Pulmonary artery endothelial cell (primary cell): ENCODE results near the gene THADA. TPM values are rescaled to one million over a fixed set of nuclear protein-coding genes. Genes with fewer than 3 reads are reported as not detected.
"Not testable (repeated sequence)": the region's sequence is repeated elsewhere in the genome, so short reads cannot be mapped to it uniquely, and the experiment has no call there.

Experiments used
- DNase-seq: peaks from one replicate; pipeline ENCODE4 v3.0.0-alpha.2; 2011; ENCODE audit warnings: low read depth, low spot score
- total RNA-seq: library from RNA; depleted of rRNA; stranded (reverse); fragments of >200 nt; gene quantifications from 2 replicates; pipeline ENCODE4 v1.2.3, GENCODE V29; 2014

Gene THADA
- total RNA-seq, 1 donor from 2014 or later: 22.7 TPM

DNA sequence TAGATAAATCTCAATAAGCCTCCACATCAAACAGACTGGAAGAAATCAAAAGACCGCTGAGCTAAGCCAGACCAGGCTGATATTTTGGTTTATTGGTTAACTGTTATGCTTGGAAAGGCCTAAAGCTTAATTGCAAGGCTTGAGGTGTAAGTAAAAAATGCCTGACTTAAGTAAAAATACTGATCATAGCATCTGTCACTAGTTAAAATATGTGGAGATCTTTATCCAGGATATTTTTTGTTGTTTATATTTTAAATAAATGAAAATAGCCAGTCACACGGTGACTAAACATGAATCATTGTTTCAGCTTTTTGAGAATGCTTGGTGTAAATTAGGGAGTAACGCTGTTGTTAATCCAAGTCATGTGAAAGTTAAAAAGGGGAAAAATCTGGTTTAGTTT is 127.9 kb downstream of the THADA start:
- no peak for DNase-seq

DNA sequence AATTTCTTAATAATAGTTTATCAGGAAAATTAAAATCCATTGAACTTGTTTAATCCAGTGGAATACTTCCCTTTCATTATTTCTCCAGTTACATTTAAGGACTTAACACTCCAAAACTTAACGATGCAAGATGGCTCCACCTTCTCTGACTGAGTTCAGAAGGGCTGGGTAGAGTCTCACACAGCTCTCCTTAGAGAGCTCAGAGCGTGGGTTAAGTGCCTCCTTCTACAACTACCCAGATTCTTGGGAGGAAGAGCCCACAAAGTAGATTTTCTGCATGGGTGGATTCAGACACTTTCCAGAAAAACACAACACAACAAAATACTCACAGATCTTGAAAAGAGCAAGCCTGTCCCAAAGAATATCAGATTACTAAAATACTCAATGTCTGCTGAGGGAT is 130.6 kb downstream of the THADA start:
- DNase-seq: no peak

DNA sequence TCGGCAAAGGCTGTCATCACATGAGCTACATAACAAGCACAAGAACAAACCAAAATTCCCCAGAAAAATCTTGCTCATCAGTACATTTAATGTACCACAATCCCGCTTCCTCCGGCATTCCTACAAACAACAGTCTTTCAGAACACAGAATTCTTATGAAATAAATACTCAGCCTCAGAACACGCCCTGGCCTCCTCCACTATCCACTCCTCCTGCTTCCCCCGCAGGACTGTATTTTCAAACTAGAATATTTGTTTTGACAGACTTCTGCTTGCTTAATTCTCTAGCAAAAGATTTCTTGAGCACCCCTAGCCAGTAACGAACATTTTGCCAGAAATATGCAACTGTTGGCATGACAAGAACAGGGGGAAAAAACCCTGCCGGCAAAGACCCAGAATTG is 131.2 kb downstream of the THADA start:
- no peak for DNase-seq

DNA sequence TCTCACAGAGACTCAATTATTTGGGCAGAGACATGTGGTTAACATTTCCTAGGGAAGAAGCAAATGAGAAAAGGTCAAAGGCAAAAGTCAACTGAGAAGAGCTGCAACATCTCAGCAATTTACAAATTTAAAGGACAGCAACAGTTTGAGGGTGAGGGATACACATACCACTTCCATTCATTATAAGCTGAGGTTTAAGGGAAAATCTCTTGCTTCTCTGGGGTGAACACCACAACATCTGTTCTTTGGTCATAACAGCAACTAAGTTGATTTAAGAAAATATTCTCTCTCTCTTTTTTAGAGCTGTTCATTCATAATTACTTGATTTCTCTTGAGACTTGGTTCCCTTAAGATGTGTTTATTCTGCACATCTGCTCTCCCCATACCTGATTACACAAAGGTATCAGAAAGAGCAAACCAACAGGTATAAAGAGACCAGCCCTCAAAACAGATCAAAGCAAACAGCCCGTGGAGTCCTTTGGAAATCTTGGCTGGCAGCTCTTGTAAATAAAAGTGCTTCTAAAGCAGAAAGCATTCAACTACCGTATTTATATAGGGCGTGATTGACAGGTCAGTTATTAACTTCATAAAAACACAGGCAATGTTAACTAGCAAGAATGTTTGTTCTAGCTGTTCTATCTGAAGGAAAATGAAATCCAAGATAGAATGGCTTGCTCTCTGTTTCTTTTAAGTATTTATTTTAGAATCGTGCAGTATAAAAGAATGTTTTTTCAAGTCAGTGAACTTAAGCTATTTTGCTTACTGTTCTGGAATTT is 132.8 kb downstream of the THADA start:
- no peak for DNase-seq

DNA sequence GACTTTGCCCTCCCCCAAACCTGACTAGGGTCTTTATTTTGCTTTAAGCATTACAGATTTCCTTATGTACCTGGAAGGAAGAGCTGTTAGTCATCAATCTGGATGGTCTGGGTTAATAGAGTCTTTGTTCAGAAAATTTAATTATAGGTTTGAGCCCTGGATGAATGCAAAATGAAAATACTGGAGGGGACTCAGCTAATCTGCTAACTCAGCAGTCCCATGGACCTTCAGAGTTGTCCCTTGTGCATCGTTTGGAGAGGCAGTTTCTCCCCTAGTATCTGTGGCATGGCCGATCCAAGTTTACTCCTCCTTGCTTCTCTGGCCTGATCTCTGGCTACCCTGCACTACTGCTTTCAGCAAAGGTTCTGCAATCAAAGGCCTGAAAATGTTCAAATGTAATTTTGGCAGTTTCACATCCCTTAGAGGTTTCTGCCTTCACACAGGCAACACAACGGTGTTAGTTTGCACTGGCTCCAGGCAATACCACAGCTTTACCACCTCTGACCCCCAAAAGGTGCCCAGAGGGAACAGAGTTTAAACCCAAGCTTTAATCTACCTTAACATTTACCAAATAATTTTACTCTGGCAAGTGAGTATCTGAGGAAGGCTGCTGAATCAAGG is 134.3 kb downstream of the THADA start:
- no peak for DNase-seq

DNA sequence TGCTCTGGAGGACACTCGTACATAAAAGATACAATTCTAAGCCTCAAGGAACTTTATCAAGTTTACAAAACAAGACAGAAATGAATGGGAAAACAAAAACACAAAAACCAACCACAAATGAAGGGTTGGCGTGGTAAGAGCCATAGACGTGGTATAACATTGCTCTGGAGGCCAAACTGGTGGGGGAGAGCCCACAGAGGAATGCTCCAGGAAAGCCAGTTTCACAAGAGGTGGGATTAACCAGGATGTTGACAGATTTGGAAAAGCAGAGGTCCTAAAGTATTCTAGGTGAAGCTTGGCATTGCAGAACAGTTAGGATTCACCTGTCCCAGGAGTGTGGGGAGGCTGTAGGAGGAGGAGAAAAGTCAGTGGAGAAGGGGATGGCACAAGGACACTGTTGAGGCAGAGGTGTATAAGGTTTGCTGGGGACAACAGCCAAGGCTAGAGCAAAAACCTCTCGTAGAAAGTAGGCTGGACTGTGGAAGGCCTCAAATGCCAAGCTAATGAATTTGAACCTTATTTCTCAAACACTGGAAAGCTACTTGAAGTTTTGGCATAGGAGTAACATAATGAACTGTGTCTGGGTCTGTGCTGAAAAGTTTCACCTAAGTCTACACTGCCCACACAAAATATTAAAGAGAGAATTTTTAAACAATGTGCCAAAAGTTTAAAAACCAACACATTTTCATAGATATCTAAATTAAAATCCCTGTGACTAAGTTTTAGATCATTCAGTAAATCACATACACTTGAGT is 135.1 kb downstream of the THADA start:
- DNase-seq: no peak

DNA sequence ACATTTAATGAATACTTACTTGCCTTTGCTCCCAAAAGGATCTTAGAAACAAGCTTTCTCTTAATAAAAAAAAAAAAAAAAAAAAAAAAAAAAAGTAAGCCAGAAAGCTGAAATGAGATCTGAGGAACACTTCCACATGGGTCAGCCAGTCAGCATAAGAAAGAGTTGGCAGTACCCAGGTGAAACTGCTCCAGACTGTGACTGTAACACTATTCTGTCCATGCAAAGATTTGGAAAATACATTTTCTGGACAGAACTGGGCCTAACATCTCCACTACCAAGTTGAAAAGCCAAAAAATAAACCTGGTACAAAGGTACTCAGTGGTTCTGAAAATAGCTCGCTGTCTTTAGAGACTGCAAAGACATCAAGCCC is 135.7 kb downstream of the THADA start:
- no peak for DNase-seq

DNA sequence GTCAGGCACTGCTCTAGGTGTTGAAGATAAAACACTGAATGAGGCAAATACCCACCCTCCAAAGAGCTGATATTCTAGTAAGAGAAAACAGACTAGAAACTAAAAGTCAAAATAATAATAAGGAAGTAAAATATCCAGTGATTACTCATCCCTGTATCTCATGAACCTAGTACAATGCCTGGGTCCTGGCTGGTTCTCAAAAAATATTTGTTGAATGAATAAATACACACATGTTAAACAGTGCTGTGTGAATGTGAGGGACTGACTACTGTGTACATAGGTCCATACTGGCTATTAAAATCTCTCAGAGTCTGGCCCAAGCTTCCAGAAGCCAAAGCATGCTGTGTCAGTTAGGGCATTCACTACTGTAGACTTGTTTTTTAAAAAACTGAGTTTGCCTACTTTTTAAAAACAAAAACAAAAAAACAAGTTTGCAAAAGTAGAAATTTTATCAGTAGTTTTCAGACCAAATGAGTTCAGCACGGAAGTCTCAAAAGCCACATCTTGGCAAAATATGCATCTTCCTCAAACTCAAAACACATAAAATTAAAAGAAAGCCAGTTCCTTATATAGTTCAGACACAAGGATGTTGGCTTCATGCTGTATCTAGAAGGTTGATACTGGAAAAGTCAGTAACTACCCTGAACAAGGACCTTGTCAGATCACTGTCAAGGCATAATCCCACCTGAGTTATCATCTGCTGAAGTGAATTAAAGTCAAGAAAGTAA is 136.2 kb downstream of the THADA start:
- DNase-seq: no peak

DNA sequence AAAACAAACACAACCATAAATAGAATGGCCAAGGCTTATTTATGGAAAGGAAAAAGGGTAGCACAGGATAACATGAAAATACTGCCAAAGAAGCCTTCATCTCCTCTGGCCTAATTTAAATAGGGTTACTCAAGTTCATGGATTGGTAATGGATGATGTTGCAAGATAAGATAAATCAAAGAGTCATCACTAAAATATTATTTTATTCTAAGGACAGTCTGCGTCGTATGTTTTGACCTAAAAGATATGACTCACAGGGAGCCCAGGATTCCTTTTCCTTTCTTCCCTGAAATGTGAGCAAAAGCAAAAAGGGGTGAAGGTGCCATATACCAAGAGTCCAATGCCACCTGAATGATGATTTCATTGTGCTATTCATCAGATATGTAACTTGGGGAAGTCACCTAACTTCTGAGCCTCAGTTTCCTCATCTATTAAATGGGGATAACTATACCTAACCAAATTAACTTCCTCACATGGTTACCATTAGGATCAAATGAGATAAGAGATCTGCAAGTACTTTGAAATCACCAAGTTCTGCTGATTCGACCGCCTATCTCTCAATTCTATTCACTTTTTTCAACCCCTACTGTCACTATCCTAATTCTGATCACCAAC is 137.7 kb downstream of the THADA start:
- DNase-seq: no peak

DNA sequence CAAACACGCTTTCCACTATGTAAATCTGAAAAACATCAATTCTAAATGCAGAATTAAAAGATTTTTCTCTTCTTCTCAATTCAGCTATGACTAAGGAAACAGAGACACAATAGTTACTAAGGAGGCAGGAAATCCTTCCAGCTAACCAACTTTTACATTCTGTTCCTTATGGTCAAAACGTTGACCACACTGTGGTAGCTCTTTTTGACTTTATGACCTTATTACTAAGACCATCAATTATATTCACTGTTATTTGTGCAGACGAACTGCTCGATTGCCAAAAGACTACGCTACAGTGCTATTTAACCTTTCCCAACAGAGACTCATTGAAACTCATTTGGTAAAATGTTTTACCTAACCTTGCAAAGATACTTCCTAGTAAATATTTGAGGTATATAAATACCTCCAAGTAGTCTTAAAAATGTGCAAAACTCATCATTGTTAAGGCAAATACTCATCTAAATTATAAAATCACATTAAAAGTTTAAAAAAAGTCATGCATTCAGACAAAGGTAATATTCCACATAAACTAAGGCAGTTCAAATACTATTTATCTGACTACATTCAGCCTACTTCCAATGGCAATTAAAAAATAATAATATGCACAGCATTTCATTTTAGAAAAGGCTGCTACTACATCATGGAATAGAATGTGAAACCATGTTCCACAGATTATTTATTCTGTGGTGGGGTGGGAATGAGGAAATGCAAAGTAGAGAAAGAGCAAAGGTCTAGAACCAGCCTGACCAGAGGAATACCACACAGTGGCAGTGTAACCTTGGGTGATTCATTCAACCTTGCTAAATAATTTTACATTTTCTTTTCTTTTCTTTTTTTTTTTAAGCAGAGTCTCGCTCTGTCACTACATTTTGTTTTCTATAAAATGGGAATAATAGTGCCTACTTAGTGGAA is 139.9 kb downstream of the THADA start:
- peak; percentile 74 for DNase-seq

DNA sequence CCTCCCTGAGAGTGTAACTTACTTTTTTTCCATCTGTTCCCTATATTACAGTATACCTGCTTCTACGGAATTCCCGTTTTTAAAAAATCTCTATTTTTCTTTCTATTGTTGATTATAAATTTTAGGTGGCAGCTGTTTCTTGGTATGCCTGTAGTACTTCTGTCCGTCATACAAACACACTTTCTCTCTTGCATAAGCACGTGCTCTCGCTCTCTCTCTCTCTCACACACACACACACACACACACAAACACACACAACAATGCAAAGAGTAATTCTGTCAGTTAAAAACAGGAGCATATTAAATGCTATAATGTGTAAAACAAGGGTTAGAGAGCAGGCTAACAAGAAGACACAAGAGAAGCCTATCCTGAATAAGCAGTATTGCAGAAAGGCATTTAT is 140.5 kb downstream of the THADA start:
- DNase-seq: no peak

DNA sequence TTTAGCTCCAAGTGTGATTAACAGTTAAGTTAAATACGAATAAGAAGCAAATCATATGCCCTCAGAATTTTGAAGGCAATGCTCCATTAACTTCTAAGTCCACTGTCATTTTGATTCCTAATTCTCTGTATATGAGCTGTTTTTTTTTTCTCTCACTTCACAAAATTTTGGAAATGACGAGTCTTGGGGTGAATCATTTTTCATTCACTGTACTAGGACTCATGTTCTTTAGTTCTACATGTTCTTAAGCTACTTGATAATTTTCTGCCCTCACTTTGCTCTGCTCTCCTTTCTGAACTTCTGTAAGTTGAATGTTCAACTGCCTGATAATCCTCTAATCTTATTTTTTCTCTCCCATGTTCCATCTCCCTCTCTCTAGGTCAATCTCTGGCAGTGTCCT is 141.0 kb downstream of the THADA start:
- DNase-seq: no peak

DNA sequence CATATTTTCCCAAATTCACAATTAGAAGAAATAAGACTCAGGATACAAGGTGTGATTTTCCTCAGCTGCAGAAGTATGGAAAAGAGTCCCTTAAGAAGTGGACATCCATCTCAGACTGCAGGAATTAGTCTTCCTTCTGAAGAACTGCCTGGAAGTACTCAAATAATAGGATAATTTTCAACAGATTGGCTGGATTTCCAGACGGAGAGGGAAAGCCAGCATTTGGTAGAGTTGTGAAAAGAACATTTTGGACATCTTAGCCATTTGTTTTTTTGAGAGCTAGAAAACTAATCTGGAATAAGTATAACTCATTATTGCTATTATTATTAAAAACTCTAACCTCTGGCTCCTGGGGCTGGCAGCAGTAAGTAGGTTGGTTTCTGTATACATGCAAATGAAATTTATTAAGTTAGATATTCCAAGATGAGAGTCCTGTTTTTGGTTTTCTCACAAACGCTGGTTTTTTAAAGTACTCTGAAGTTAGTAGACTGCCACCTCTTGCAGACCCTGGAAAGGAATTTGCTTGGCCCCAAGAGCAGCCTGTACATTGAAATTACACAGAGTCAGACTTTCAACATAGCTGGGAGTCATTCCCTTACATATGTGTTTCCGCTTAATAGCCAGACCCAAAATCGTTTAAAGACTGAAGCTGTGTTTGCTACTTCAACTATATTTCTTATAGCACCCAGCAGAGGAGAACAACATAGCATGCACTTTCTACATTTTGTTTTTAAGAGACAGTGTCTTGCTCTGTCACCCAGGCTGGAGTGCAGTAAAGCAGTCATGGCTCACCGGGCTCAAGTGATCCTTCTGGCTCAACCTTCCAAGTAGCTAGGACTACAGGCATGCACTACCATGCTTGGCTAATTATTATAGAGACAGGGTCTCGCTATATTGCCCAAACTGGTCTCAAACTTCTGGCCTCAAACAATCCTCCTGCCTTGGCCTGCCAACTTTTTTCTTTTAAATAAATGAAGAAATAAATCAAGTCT is 142.4 kb downstream of the THADA start:
- DNase-seq: no peak

DNA sequence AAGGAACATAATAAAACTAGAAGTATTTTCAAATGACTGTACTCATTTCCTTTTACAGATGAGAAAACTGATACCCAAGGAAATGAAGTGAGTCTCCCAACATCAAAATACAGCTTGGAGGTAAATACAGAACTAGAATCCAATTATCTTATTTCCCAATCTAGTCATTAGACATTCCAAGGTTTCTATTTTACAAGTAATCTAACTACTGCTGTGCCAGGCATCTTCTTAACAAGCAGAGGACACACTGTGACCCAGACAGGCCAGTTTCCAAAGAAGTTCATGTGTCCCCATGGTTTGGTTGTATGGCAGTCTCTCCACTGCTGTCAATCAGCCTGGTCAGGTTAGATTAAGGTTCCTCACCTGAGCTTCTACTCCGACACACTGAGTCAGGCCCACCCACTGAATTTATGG is 143.5 kb downstream of the THADA start:
- DNase-seq: no peak

DNA sequence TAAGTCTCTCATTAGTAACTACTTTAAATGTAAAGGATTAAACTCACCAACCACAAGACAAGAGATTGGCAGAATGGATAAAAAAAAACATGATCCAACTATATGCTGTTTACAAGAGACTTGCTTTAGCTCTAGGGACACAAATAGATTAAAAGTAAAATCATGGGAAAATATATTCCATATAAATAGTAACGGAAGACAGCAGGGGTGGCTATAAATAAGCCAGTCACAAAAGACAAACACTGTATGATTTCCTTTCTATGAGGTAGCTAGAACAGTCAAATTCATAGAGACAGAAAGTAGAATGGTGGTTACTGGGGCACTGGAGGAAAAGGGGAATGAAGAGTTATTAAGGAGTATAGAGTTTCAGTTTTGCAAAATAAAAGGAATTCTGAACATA is 145.2 kb downstream of the THADA start:
- DNase-seq: no peak

DNA sequence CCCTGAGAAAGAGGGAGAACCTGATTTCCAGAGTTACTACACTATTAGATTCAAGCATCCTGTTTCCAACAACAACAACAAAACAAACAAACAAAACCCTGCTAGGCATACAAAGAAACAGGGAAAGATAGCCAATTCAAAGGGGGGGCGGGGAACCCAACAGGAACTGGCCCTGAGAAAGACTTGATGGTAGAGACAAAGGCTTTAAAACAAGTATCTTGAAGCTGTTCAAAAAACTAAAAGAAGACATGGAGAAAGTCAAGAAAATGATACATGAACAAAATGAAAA is 147.1 kb downstream of the THADA start:
- no peak for DNase-seq

DNA sequence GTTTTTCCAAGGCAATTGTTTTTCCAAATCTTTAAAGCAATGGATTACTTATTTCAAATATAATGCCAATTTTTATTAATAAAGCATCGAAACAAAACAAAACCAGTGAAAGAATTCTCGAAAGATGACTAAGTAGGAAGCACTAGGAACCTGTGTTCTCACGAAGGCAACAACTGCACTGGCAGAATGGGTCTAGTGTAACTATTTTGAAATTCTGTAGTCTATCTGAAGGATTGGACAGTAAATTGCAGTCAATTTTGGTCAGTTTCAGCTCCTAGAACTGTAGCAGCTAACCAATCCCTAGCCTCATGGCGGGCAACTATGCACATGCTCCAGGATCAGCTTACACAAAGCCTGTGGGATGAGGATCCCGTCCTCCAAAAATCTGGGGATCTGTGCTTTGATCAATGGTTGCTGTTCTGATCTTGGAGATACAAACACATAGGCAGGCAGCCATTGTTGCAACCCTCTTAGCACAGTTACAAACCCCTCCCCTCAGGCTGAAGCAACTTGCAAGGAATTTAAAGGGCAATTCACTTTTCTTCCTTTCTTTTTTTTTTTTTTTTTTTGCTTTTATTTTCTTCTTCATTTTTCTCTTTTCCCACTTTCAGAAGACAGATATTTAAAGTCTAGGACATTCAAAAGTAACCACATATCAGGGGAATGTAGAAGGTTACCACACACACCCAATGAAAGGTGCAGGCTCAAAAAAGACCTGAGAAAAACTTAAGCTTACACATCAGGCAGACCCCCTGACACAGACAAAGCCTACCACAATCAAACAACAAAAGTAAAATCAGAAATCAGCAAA is 147.6 kb downstream of the THADA start:
- no peak for DNase-seq

DNA sequence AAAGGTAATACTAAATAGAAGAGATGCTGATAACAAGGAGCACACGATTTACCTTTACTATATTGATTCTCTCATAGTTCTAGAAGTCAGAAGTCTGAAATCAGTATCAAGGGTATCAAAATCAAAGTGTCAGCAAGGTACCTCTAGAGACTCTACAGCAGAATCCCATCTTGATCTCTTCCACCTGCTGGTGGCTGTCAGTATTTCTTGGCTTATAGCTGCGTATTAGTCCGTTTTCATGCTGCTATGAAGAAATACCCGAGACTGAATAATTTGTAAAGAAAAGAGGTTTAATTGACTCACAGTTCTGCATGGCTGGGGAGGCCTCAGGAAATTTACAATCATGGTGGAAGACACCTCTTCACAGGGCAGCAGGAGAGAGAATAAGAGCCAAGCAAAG is 149.1 kb downstream of the THADA start:
- not testable (repeated sequence) for DNase-seq

DNA sequence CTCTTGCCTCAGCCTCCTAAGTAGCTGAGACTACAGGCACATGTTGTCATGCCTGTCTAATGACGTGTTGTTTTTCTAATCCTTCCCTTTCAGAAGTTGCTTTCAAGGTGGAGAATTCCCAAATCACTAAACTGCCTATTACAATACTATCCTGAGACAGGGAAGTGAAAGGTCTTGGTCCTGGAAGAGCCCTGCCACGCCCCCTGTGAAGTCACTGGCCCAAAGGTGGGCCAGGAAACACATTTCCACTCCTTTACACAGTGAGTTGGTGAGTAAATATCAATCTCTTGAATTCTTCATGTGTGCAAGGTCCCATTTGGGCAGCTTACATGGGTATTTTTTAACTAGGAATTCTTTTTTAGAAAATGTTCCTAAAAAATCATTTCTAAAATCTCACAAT is 150.1 kb downstream of the THADA start:
- no peak for DNase-seq
